Brain microvascular endothelial cell (primary cell): ENCODE measurements around the gene KDM4E.

Experiments
- DNase-seq: peaks from one replicate; pipeline ENCODE4 v3.0.0-alpha.2; 2020
- H3K27ac ChIP-seq: fragments of 250-450 bp; sonication (Bioruptor Pico); 2 replicates; pipeline ENCODE4 v1.5.1; 2020; ENCODE audit warnings: mild to moderate bottlenecking, moderate library complexity
- H3K27me3 ChIP-seq: fragments of 250-450 bp; sonication (Bioruptor Pico); replicated peaks from 2 replicates; pipeline ENCODE4 v1.5.1; 2020; ENCODE audit warnings: mild to moderate bottlenecking
- H3K36me3 ChIP-seq: fragments of 250-450 bp; sonication (Bioruptor Pico); replicated peaks from 2 replicates; pipeline ENCODE4 v1.5.1; 2020; ENCODE audit warnings: mild to moderate bottlenecking
- H3K4me3 ChIP-seq: 2 replicates; pipeline ENCODE4 v1.5.1; 2011; ENCODE audit warnings: low read depth, mild to moderate bottlenecking, control low read depth, low read length, moderate library complexity
- in situ Hi-C: cut with HindIII; loops from 2 replicates; pipeline ENCODE4 v1.10.0; 2017; ENCODE audit warnings: low sequenced_read_pairs, low pct_ligation_motif_present
- TF ChIP-seq, protein P1 (sequence below): IDR thresholded peaks from 2 replicates; pipeline ENCODE4 v1.5.1; 2011; ENCODE audit warnings: low read depth, mild to moderate bottlenecking, moderate library complexity, low read length, control low read depth, inconsistent platforms; ENCODE audit errors: missing control alignments

KDM4E gene

DNA sequence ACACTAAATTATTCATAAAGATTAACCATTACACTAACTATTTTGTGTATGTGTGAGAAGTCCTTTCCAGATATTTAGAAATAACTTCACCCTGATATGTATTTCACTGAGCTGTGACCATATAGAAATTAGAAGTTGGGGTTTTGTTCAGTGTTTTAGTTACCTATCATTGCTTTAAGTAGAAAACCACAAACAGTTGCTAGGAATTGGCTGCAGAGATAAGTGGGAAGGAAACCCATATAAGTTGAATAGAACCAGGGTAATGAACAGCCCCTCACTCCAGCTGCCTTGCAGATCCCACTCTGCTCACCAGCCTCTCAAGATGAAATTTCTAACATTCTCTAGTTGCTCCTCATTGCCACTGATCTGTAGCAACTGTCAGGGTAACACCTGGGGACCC is 51.9 kb downstream of the KDM4E start:
- Histone ChIP-seq H3K4me3 (no peak overlapping the region), H3K27ac (no peak overlapping the region), H3K27me3 (no peaks in the 10 kb centered on the region), H3K36me3 (no peaks in the 10 kb centered on the region)
- TF ChIP-seq, protein P1, sequence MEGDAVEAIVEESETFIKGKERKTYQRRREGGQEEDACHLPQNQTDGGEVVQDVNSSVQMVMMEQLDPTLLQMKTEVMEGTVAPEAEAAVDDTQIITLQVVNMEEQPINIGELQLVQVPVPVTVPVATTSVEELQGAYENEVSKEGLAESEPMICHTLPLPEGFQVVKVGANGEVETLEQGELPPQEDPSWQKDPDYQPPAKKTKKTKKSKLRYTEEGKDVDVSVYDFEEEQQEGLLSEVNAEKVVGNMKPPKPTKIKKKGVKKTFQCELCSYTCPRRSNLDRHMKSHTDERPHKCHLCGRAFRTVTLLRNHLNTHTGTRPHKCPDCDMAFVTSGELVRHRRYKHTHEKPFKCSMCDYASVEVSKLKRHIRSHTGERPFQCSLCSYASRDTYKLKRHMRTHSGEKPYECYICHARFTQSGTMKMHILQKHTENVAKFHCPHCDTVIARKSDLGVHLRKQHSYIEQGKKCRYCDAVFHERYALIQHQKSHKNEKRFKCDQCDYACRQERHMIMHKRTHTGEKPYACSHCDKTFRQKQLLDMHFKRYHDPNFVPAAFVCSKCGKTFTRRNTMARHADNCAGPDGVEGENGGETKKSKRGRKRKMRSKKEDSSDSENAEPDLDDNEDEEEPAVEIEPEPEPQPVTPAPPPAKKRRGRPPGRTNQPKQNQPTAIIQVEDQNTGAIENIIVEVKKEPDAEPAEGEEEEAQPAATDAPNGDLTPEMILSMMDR, result no peak
- DNase-seq, result no peak
- in situ Hi-C loops, result no loop called here
